GM13976 (cell line): ENCODE data around the gene ZBED3.

ENCODE experiments used
- DNase-seq: peaks from one replicate; pipeline ENCODE4 v3.0.0; 2012; ENCODE audit warnings: low spot score
- CTCF ChIP-seq: IDR thresholded peaks from 2 replicates; pipeline ENCODE4 v1.5.1; 2012; ENCODE audit warnings: borderline replicate concordance, mild to moderate bottlenecking; ENCODE audit not compliant: insufficient read depth; ENCODE audit errors: extremely low read depth, missing control alignments, control extremely low read depth
- in situ Hi-C: fragments of 300-500 bp; cut with MboI; formaldehyde crosslinking; loops from one replicate; pipeline ENCODE4 v1.12.0; 2022; ENCODE audit warnings: low sequenced_read_pairs, mixed read lengths, inconsistent platforms; ENCODE audit not compliant: unreplicated experiment

ZBED3 gene

GRCh38 chr5:77086689-77087483 lies at the start of gene ZBED3:
Gene ZBED3 (minus strand): TSS chr5:77087285. CDS start chr5:77077878, 9,407 bp downstream.
- DNase-seq: peak; percentile 70
- in situ Hi-C loops: no loop called here
- no peak for TF ChIP-seq CTCF

- in situ Hi-C loops: loop anchor here (25.0 kb wide), 1 partner anchor 379 kb away; no protein-coding TSS in a partner anchor
- no peak for TF ChIP-seq CTCF
- DNase-seq: no peak
Observed at GRCh38 chr5:77133061-77133758, 46.1 kb upstream of the ZBED3 start.

- TF ChIP-seq CTCF: no peak
- in situ Hi-C loops: loop anchor here (25.0 kb wide), 1 partner anchor 381 kb away; no protein-coding TSS in a partner anchor
- no peak for DNase-seq
Observed at GRCh38 chr5:77131361-77131760, 44.3 kb upstream of the ZBED3 start.

- DNase-seq: no peak
- TF ChIP-seq CTCF: no peak
- in situ Hi-C loops: loop anchor here (25.0 kb wide), 1 partner anchor 383 kb away; no protein-coding TSS in a partner anchor
Observed at GRCh38 chr5:77129391-77129990, 42.4 kb upstream of the ZBED3 start.

GRCh38 chr5:77128411-77129061 lies 41.5 kb upstream of the ZBED3 start:
- in situ Hi-C loops: loop anchor here (25.0 kb wide), 1 partner anchor 384 kb away; no protein-coding TSS in a partner anchor
- no peak for TF ChIP-seq CTCF

GRCh38 chr5:77123057-77123456 lies 36.0 kb upstream of the ZBED3 start:
- in situ Hi-C loops: no loop called here
- no peak for DNase-seq
- no peak for TF ChIP-seq CTCF

More at GRCh38 chr5:77128411-77129061, 41.5 kb upstream of the ZBED3 start:
- no peak for DNase-seq
